ENCODE results near the gene SYNE3. TPM values are rescaled to one million over a fixed set of nuclear protein-coding genes. Genes with fewer than 3 reads are reported as not detected.

Gene SYNE3
- total RNA-seq, 4 donors from 2014 or later: 14.4 to 18.7 (median 16.6) TPM

DNA sequence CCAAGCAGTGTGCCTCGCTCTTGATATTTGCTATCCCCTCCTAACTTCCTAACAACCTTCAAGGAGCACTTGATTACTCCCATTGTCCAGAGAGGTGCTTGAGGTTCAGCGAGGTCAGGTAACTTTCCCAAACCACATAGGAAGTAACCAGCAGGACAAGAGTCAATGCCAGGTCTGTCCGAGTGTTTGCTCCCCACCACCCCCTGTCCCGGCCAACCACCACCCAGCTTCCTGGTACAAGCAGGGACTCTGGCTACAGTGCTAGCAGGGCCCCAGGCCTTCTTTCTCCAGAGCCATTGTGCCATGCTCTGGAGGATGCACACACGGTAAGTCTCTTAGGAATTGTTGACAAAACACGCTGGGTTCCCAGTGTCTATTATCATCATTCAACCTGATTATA lies 49.2 kb downstream of the SYNE3 start:
- Histone ChIP-seq H3K4me3 (no peak overlapping the region), H3K27ac (replicated peaks in 1 of 4) (no peak overlapping the region), H3K27me3 (peaks cover 0 to 66% (median 0%) of the 10 kb centered on the region in 4 donors), H3K36me3 (peaks cover 0 to 35% (median 13%) of the 10 kb centered on the region in 4 donors), H3K9me3 (no peaks in the 10 kb centered on the region), H3K4me1 (peaks cover 21 to 49% (median 31%) of the 10 kb centered on the region in 4 donors)
- 94% methylated on average over 5 of the region's 6 CpGs for WGBS
- TF ChIP-seq POLR2AphosphoS5 (IDR thresholded peaks at IDR 0.05) (no peak), EP300 (IDR thresholded peaks at IDR 0.05) (no peak)
- TF ChIP-seq, protein P1, sequence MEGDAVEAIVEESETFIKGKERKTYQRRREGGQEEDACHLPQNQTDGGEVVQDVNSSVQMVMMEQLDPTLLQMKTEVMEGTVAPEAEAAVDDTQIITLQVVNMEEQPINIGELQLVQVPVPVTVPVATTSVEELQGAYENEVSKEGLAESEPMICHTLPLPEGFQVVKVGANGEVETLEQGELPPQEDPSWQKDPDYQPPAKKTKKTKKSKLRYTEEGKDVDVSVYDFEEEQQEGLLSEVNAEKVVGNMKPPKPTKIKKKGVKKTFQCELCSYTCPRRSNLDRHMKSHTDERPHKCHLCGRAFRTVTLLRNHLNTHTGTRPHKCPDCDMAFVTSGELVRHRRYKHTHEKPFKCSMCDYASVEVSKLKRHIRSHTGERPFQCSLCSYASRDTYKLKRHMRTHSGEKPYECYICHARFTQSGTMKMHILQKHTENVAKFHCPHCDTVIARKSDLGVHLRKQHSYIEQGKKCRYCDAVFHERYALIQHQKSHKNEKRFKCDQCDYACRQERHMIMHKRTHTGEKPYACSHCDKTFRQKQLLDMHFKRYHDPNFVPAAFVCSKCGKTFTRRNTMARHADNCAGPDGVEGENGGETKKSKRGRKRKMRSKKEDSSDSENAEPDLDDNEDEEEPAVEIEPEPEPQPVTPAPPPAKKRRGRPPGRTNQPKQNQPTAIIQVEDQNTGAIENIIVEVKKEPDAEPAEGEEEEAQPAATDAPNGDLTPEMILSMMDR (IDR thresholded peaks at IDR 0.05): no peak
- intact Hi-C loops (cut with DNase I): no loop called here
- DNase-seq (ENCODE audit: extremely low spot score): no peak

Small RNAs within 50 kb of the gene (small RNA-seq; reads per million reads assigned to genes)
- gene SCARNA13: 0.51 to 2.0 (median 1.4) reads per million in 3 donors

Other genes with a start within 250 kb of the SYNE3 start
- gene CLMN, start 196.7 kb downstream of the SYNE3 start, total RNA-seq: 1 to 10 TPM; 6.5 to 10.0 (median 7.9) TPM
- 10 to 100 TPM; 34.3 to 51.5 (median 43.5) TPM for gene GLRX5, start 18.4 kb upstream of the SYNE3 start, total RNA-seq
- gene TCL1B, start 169.8 kb upstream of the SYNE3 start, total RNA-seq: not detected
- gene TCL1A, start 197.5 kb upstream of the SYNE3 start, total RNA-seq: under 1 TPM in 1 of 4 donors, not detected in 3; 0.99 TPM